Mesendoderm (in vitro differentiated cells): ENCODE measurements around the gene STAC.

Experiments used
- DNase-seq: peaks from one replicate; pipeline ENCODE4 v3.0.0; 2013
- H2AK5ac ChIP-seq: 2 replicates; pipeline ENCODE4 v1.6.1; 2013; ENCODE audit warnings: low read length, inconsistent platforms
- H2BK120ac ChIP-seq: 2 replicates; pipeline ENCODE4 v1.6.1; 2013; ENCODE audit warnings: low read depth, mild to moderate bottlenecking, low read length, moderate library complexity, mixed read lengths
- H2BK15ac ChIP-seq: replicated peaks from 2 replicates; pipeline ENCODE4 v1.6.1; 2013; ENCODE audit warnings: low read depth, mild to moderate bottlenecking, moderate library complexity
- H2BK5ac ChIP-seq: 2 replicates; pipeline ENCODE4 v1.6.1; 2013; ENCODE audit warnings: low read length, inconsistent platforms
- H3K18ac ChIP-seq: 2 replicates; pipeline ENCODE4 v1.6.1; 2013; ENCODE audit warnings: mild to moderate bottlenecking, low read length, mixed read lengths
- H3K23ac ChIP-seq: one replicate; pipeline ENCODE4 v1.6.1; 2013; ENCODE audit warnings: low read length
- H3K27ac ChIP-seq: 2 replicates; pipeline ENCODE4 v1.5.1; 2013; ENCODE audit warnings: low read depth, mild to moderate bottlenecking, inconsistent platforms, low read length, moderate library complexity
- H3K27me3 ChIP-seq: 2 replicates; pipeline ENCODE4 v1.6.1; 2013; ENCODE audit warnings: low read length, control low read depth, mild to moderate bottlenecking, inconsistent platforms; ENCODE audit not compliant: insufficient read depth, poor library complexity
- H3K36me3 ChIP-seq: 2 replicates; pipeline ENCODE4 v1.6.1; 2013; ENCODE audit warnings: low read length, inconsistent platforms; ENCODE audit not compliant: control insufficient read depth, insufficient read depth
- H3K4ac ChIP-seq: one replicate; pipeline ENCODE4 v1.6.1; 2013; ENCODE audit warnings: low read depth, mild to moderate bottlenecking, low read length, moderate library complexity
- H3K4me1 ChIP-seq: 2 replicates; pipeline ENCODE4 v1.6.1; 2013; ENCODE audit warnings: low read depth, low read length, inconsistent platforms; ENCODE audit not compliant: control insufficient read depth
- H3K4me2 ChIP-seq: 2 replicates; pipeline ENCODE4 v1.6.1; 2013; ENCODE audit warnings: low read length
- H3K4me3 ChIP-seq: 2 replicates; pipeline ENCODE4 v1.5.1; 2013; ENCODE audit warnings: mild to moderate bottlenecking, low read length
- H3K56ac ChIP-seq: one replicate; pipeline ENCODE4 v1.6.1; 2013; ENCODE audit warnings: low read length
- H3K79me1 ChIP-seq: 2 replicates; pipeline ENCODE4 v1.6.1; 2013; ENCODE audit warnings: low read length, inconsistent platforms
- H3K79me2 ChIP-seq: 2 replicates; pipeline ENCODE4 v1.6.1; 2013; ENCODE audit warnings: mild to moderate bottlenecking, low read length; ENCODE audit not compliant: control insufficient read depth, insufficient read depth
- H3K9ac ChIP-seq: 2 replicates; pipeline ENCODE4 v1.6.1; 2013; ENCODE audit warnings: low read length, inconsistent platforms
- H4K5ac ChIP-seq: one replicate; pipeline ENCODE4 v1.6.1; 2013; ENCODE audit warnings: low read length
- H4K8ac ChIP-seq: one replicate; pipeline ENCODE4 v1.6.1; 2013; ENCODE audit warnings: low read depth, mild to moderate bottlenecking, control low read depth, low read length, moderate library complexity
- WGBS: extraction: QIAGEN DNeasy Blood & Tissue Kit; methylation state at CpG from one replicate; pipeline ENCODE4 v1.1.7; 2013; ENCODE audit warnings: low lambda C conversion rate, missing lambda C conversion rate; ENCODE audit not compliant: insufficient coverage; ENCODE audit errors: extremely low coverage; 5-methylcytosine and 5-hydroxymethylcytosine counted together

The STAC gene

DNA sequence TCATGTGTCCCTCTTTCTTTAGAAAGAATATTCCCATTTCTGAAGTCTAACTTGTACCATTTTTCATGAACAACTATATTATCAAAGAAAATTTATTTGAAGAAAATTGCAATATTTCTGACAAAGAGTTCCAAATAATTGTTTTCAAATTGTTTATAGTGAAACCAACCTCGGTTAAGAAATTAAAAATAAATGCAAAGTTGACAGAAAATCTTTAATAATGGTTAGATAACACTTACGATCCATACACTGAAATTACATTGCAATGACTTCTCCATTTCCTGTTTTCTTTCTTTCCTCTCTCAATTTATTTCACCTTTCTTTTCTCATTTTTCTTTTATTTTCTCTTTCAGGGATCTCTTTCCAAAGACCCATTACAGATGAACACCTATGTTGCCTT lies 125.1 kb downstream of the STAC start:
- Histone ChIP-seq H3K4ac (no peak overlapping the region), H3K18ac (no peak overlapping the region), H2BK15ac (no peak overlapping the region), H3K27me3 (no peaks in the 10 kb centered on the region), H3K36me3 (no peaks in the 10 kb centered on the region), H3K27ac (no peak overlapping the region), H4K8ac (no peak overlapping the region), H3K9ac (no peak overlapping the region), H2BK5ac (no peak overlapping the region), H3K56ac (no peak overlapping the region), H3K4me3 (no peak overlapping the region), H4K5ac (no peak overlapping the region), H3K23ac (no peak overlapping the region), H2BK120ac (no peak overlapping the region), H2AK5ac (no peak overlapping the region), H3K4me2 (no peak overlapping the region), H3K4me1 (no peaks in the 10 kb centered on the region), H3K79me2 (no peaks in the 10 kb centered on the region), H3K79me1 (no peaks in the 10 kb centered on the region)
- DNase-seq, result no peak
- no CpG with 5 or more reads among the region's 2 CpGs for WGBS

DNA sequence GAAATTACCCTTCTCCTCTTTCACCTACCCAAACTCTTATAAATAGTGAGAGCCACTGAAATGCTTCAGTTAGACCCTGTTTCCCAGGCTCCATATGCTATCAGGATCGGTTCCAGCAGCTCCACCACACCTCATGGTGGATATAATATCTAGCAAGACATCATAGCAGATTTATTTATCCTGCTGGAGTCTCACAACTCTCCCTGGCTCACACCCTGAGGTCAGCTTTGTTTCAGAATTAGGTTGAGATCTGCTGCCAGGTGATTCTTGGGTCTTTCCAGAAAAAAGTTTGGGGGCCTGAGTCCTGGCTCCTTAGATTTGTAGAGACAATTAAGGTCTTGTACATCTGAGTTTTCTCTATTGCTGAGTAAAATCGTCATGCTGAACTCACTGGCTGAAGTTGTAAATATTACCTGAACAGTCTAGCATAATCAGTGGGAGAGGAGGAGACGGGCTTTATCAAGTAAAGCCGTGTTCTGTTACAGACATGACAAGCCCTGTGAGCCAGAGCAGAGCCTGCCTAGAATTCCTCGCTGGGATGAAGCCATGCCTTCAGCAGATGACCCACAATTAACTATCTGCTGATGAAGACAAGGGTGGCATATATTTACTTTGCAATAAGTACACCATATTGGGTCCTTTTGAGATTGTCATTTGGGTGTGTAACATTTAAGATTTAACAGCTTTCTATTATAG lies 131.6 kb downstream of the STAC start:
- H3K27ac ChIP-seq, result no peak overlapping the region
- H2BK5ac ChIP-seq, result no peak overlapping the region
- H4K5ac ChIP-seq, result no peak overlapping the region
- no peak overlapping the region for H2BK15ac ChIP-seq
- H2AK5ac ChIP-seq, result no peak overlapping the region
- no peaks in the 10 kb centered on the region for H3K4me1 ChIP-seq
- no peaks in the 10 kb centered on the region for H3K27me3 ChIP-seq
- H3K18ac ChIP-seq, result no peak overlapping the region
- no peak overlapping the region for H3K9ac ChIP-seq
- no CpG with 5 or more reads among the region's 5 CpGs for WGBS
- no peak for DNase-seq
- H3K4ac ChIP-seq, result no peak overlapping the region
- no peak overlapping the region for H3K4me3 ChIP-seq
- no peaks in the 10 kb centered on the region for H3K79me2 ChIP-seq
- no peak overlapping the region for H2BK120ac ChIP-seq
- no peak overlapping the region for H3K56ac ChIP-seq
- H3K4me2 ChIP-seq, result no peak overlapping the region
- H4K8ac ChIP-seq, result no peak overlapping the region
- H3K23ac ChIP-seq, result no peak overlapping the region
- H3K79me1 ChIP-seq, result no peaks in the 10 kb centered on the region
- no peaks in the 10 kb centered on the region for H3K36me3 ChIP-seq

DNA sequence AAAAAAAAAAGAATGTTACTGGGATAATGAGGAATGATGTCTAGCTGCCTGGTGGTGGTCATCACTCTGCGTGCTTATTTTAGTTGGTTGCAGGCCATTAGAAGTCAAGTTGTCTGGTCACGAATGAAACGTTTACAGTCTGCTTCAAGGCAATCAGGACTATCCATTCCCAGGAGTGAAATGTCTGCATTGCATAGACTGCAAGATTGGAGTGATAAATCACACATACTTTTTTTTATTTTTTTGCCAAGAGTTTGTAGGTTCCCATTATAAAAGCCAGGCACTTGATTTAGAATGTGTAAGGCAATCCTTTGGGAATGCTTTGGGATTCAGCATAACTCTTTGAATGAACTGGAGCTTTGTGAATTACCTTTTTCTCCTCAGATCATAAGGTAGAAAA lies 132.3 kb downstream of the STAC start:
- Histone ChIP-seq H3K9ac (no peak overlapping the region), H2BK5ac (no peak overlapping the region), H3K4ac (no peak overlapping the region), H3K27ac (no peak overlapping the region), H2BK120ac (no peak overlapping the region), H3K18ac (no peak overlapping the region), H2AK5ac (no peak overlapping the region), H3K79me2 (no peaks in the 10 kb centered on the region), H3K4me3 (no peak overlapping the region), H3K56ac (no peak overlapping the region), H3K36me3 (no peaks in the 10 kb centered on the region), H3K79me1 (no peaks in the 10 kb centered on the region), H4K5ac (no peak overlapping the region), H3K4me2 (no peak overlapping the region), H2BK15ac (no peak overlapping the region), H3K23ac (no peak overlapping the region), H3K27me3 (no peaks in the 10 kb centered on the region), H3K4me1 (no peaks in the 10 kb centered on the region), H4K8ac (no peak overlapping the region)
- WGBS, result no CpG with 5 or more reads among the region's 3 CpGs
- DNase-seq, result no peak

DNA sequence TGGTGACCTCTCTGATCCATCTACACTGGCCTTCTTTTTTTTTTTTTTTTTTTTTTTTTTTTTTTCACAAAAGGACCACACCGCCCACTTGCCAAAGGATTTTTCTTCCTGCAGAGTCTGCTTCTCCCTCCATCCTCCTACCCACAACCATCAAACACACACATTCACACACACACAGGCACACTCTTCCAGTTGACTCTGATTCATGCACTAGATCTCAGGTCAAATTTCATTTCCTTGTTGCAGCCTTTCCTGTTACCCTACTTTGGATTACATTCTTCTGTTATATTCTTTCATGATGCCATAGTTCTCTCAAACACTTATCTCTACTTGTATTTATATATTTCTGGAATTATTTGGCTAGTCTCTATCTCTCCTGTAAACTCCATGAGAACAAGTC lies 133.9 kb downstream of the STAC start:
- no peak for DNase-seq
- no peak overlapping the region for H4K8ac ChIP-seq
- H2BK15ac ChIP-seq, result no peak overlapping the region
- no peaks in the 10 kb centered on the region for H3K36me3 ChIP-seq
- H3K18ac ChIP-seq, result no peak overlapping the region
- no peak overlapping the region for H3K56ac ChIP-seq
- H3K23ac ChIP-seq, result no peak overlapping the region
- H3K4me3 ChIP-seq, result no peak overlapping the region
- no peak overlapping the region for H3K4me2 ChIP-seq
- no peak overlapping the region for H3K27ac ChIP-seq
- no peaks in the 10 kb centered on the region for H3K79me2 ChIP-seq
- H2BK5ac ChIP-seq, result no peak overlapping the region
- WGBS, result no CpG with 5 or more reads among the region's 1 CpG
- no peak overlapping the region for H3K9ac ChIP-seq
- H3K27me3 ChIP-seq, result no peaks in the 10 kb centered on the region
- H3K79me1 ChIP-seq, result no peaks in the 10 kb centered on the region
- no peak overlapping the region for H2BK120ac ChIP-seq
- H3K4ac ChIP-seq, result no peak overlapping the region
- H2AK5ac ChIP-seq, result no peak overlapping the region
- no peak overlapping the region for H4K5ac ChIP-seq
- no peaks in the 10 kb centered on the region for H3K4me1 ChIP-seq

DNA sequence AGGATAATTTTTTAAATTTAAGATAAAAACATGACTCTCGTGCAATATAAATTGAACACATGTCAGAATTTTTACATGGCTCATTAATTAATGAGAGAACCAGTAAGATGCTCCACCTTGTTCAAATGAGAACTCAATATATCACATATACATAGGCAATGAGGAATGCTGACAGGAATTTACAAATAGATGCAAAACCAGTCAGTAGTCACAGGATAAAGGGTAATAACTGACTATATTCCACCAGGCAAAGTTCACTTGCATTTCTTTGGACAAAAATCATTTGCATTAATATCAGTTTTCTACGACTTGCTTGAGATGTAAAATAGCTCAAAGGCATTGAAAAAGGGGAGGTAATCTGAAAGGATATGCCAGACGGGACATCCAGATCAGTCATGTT lies 139.4 kb downstream of the STAC start:
- no peak for DNase-seq
- no CpG with 5 or more reads among the region's 3 CpGs for WGBS
- Histone ChIP-seq H3K4me3 (no peak overlapping the region), H3K79me1 (no peaks in the 10 kb centered on the region), H4K8ac (no peak overlapping the region), H3K9ac (no peak overlapping the region), H3K79me2 (no peaks in the 10 kb centered on the region), H3K18ac (no peak overlapping the region), H2AK5ac (no peak overlapping the region), H3K27me3 (no peaks in the 10 kb centered on the region), H3K4me1 (no peaks in the 10 kb centered on the region), H2BK5ac (no peak overlapping the region), H3K56ac (no peak overlapping the region), H3K4ac (no peak overlapping the region), H2BK15ac (no peak overlapping the region), H3K36me3 (no peaks in the 10 kb centered on the region), H4K5ac (no peak overlapping the region), H3K23ac (no peak overlapping the region), H3K27ac (no peak overlapping the region), H2BK120ac (no peak overlapping the region), H3K4me2 (no peak overlapping the region)
